Measurements from ENCODE around the gene MCOLN2.

MCOLN2 gene

DNA sequence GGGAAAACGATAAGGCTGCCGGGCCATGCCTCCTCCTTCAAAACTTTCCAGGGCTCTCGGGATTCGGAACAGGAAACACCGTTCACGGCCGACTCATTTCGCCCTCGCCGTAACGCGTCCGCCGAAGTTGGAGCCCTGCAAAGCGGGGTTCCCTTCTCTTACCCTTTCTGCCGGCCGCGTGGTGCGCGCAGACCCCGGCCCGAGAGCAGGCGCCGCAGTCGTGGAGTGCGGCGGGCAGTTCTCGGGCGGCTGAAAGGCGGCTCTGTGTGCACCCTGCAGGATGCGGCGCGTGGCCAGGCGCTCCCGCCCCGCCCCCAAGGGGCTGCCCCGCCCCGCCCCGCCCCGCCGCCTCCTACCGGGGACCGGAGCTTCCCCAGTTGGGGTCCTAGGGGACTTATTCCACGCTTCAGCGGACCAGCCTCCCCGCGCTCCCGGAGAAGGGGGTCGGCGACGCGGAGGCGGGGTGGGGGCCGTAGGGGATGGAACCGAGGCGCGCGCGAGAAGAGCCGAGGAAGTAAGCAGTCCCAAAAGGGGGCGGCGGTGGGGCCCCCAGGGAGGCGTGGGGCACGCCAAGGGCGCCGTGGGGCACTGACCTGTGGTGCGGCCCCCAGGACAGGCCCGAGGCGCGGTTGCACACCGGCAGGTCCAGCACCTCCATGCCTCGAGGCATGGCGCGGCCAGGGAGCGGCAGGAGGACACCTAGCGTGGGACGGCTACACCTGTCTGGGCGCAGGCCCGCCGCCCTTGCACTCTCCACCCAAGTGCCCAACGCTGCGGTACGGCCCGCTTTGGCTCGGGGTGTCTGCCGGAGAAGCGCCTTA, at the start of gene MCOLN2:
MCOLN2 (minus strand) TSS at position 268 of the 821 bp plus-strand sequence; CDS start at position 27, 241 bp downstream.
- no peak; the same call in 1 of the 2 replicates for TF ChIP-seq CTCF (IDR thresholded peaks at IDR 0.05; ENCODE audit: low read depth, low read length)
- DNase-seq (ENCODE audit: extremely low read depth, low read depth), result no peak

GRCh38 chr1:85042413-85042812, 45.5 kb upstream of the MCOLN2 start:
- no peak for TF ChIP-seq CTCF (IDR thresholded peaks at IDR 0.05; ENCODE audit: low read depth, low read length)
- no peak for DNase-seq (ENCODE audit: extremely low read depth, low read depth)

DNA sequence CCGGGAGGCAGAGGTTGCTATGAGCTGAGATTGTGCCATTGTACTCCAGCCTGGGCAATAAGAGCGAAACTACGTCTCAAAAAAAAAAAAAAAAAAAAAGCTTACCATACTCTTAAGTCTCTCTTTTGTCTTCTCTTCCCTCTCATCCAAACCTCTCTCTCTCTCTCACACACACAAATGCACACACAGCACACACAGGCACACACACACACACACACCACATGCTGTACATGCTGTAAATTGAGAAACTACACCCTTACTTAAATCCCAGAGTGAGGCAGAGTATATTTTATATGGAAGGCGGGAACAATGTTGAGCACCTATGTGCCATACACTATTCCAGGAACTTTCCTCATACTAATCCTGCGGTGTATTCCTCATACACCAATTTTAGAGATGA, 44.9 kb upstream of the MCOLN2 start:
- DNase-seq (ENCODE audit: extremely low read depth, low read depth), result no peak
- TF ChIP-seq CTCF (IDR thresholded peaks at IDR 0.05; ENCODE audit: low read depth, low read length), result no peak

DNA sequence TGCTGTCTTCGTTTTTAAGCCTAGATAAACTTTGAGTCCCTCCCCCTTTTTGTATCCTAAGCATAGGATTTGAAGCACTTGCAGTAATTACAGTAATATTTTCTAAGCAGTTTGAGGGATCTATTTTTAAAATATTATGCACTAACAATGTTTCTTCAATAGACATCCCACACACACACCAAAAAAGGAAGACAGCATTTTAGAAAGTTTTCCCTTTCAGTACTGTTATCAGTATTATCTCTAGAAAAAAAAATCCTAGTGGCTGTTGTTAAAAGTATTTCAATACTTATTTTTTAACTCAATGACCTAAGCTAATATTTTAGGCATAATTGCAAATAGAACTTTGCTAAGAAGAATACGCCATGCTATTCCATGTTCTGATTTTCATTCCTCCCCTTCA, 36.3 kb upstream of the MCOLN2 start:
- DNase-seq (ENCODE audit: extremely low read depth, low read depth), result no peak

GRCh38 chr1:85030536-85030935, 33.6 kb upstream of the MCOLN2 start:
- DNase-seq (ENCODE audit: extremely low read depth, low read depth), result no peak
- TF ChIP-seq CTCF (IDR thresholded peaks at IDR 0.05; ENCODE audit: low read depth, low read length), result no peak

More for the DNA sequence above, 36.3 kb upstream of the MCOLN2 start:
- no peak for TF ChIP-seq CTCF (IDR thresholded peaks at IDR 0.05; ENCODE audit: low read depth, low read length)

DNA sequence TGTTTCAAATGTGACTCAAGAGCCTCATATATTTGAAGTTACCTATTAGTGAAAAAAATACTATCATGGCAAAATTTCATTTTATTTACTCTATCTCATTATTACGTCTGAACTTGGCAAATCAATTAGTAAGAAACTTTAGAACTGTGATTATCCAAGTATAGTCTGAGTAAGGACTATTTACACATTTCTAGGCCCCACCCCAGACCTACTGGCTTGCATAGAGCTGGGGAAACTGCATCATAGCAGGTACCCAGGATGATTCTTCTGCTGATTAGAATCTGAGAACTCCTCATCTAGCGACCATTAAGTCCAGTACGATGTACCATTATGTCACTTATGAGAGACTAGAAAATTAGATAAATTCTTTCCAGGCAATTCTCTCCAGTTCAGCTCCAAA, 31.2 kb upstream of the MCOLN2 start:
- DNase-seq (ENCODE audit: extremely low read depth, low read depth), result no peak
- no peak for TF ChIP-seq CTCF (IDR thresholded peaks at IDR 0.05; ENCODE audit: low read depth, low read length)

DNA sequence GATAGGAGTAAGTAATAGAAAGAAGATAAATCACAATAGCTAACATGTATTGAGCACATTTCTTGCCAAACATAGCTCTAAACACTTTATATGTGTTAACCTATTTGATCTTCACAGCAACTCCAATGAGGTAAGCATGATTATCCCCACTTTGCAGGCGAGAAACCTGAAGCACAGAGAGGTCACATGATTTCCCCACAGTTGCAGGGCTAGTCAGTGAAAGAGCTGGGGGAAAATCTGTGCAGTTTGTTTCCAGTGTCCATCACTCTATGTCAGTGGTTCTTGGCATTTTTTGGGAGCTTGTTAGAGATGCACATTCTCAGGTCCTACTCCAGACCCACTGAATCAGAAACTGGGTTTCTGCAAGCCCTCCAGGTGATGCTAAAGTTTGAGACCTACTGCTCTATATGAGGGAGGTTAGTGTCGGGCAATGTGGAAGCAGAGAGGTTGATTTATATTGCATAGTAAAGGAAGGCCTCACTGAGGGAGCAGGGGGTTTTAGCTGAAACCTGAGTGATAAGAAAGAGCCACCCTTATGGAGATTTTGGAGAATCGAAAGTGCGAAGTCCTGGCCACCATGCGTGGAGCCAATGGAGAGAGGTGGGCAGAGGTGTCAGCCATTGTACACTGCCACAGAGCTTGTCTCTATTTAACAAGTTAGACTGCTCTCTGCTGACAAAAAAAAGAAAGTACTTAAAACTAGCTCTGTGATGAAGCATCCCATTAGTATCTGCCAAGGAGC, 30.5 kb upstream of the MCOLN2 start:
- TF ChIP-seq CTCF (IDR thresholded peaks at IDR 0.05; ENCODE audit: low read depth, low read length), result peak; percentile 17
- peak; percentile 14 for DNase-seq (ENCODE audit: extremely low read depth, low read depth)

Data from AG09319 (cell line).